ENCODE data around the gene PHETA1.

Gene PHETA1

DNA sequence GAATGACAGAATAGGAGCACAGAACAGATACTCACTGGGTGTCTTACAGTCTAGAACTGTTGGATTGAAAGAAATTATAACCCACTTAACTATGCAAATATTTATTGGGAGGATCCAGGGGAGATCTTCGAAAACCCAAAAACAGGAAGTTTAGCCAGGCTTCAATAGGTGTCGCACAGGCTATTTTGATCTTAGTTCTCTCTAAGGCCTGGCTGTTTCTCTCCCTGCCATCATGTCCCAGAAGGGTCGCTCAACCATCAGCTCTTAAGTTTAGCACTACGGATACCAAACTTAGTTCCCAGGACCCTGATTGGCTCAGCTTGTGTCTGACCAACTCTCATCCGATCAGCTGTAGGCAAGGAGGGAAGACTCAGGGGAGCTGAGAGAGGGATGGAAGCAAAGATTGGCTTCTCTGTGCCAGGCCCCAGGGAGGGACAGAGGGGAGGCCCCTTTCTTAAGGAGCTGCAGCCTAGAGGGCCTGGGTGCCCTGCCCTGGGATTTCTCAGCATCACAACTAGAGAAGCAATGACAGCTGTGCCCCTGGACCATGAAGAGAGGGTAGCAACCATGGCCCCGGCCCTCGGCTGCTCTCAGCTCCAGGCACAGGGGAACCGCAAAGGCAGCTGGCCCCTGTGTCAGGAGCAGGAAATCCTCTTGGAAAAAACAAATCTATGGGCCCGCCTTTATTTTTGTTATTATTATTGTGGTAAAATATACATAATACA lies 13.5 kb downstream of the PHETA1 start:
- H3K4me3 ChIP-seq (ENCODE audit: low read depth, low read length) = no peak overlapping the region
- TF ChIP-seq CTCF (IDR thresholded peaks at IDR 0.05; ENCODE audit: insufficient read depth, low read length, missing control alignments) = no peak
- ChIA-PET CTCF (no interaction called here), POLR2A (no interaction called here)
- DNase-seq (ENCODE audit: low read depth, low spot score) = no peak

GRCh38 chr12:111354511-111354910 lies 14.4 kb downstream of the PHETA1 start:
- POLR2A ChIA-PET = no interaction called here
- TF ChIP-seq CTCF (IDR thresholded peaks at IDR 0.05; ENCODE audit: insufficient read depth, low read length, missing control alignments) = no peak
- CTCF ChIA-PET = no interaction called here
- no peak for DNase-seq (ENCODE audit: low read depth, low spot score)
- no peak overlapping the region for H3K4me3 ChIP-seq (ENCODE audit: low read depth, low read length)

GRCh38 chr12:111353603-111354295 lies 15.1 kb downstream of the PHETA1 start:
- CTCF ChIA-PET = no interaction called here
- no peak for TF ChIP-seq CTCF (IDR thresholded peaks at IDR 0.05; ENCODE audit: insufficient read depth, low read length, missing control alignments)
- H3K4me3 ChIP-seq (ENCODE audit: low read depth, low read length) = no peak overlapping the region
- DNase-seq (ENCODE audit: low read depth, low spot score) = no peak
- POLR2A ChIA-PET = interaction anchor here (0.6 kb wide), 1 partner anchor 235 kb away, joined by 4 read pairs; no protein-coding TSS in a partner anchor

DNA sequence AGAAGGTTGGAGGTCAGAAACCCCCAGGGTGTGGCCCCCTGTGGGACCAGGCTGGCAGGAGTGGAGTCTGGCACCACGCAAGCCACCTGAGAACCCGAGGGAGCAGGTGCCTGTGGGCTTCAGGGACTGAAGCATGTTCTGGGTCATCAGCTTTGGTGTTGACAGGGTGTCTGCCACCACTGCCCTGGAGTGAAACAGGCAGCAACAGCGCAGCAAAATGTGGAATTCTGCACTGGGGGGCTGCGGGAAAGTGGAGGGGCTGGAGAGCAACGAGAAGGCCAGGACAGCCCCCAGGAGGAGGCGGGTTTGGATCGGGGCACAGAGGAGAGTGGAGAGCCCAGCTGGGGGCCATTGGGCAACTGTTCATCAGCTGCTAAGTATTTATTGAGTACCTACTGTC lies 15.9 kb downstream of the PHETA1 start:
- no peak for TF ChIP-seq CTCF (IDR thresholded peaks at IDR 0.05; ENCODE audit: insufficient read depth, low read length, missing control alignments)
- DNase-seq (ENCODE audit: low read depth, low spot score) = no peak
- CTCF ChIA-PET = no interaction called here
- no peak overlapping the region for H3K4me3 ChIP-seq (ENCODE audit: low read depth, low read length)
- POLR2A ChIA-PET = no interaction called here

- ChIA-PET CTCF (no interaction called here), POLR2A (no interaction called here)
- no peak for TF ChIP-seq CTCF (IDR thresholded peaks at IDR 0.05; ENCODE audit: insufficient read depth, low read length, missing control alignments)
- no peak for DNase-seq (ENCODE audit: low read depth, low spot score)
- no peak overlapping the region for H3K4me3 ChIP-seq (ENCODE audit: low read depth, low read length)
Observed at GRCh38 chr12:111352296-111352993, 16.4 kb downstream of the PHETA1 start.

GRCh38 chr12:111351026-111351425 lies 17.9 kb downstream of the PHETA1 start:
- TF ChIP-seq CTCF (IDR thresholded peaks at IDR 0.05; ENCODE audit: insufficient read depth, low read length, missing control alignments) = no peak
- DNase-seq (ENCODE audit: low read depth, low spot score) = no peak
- ChIA-PET CTCF (interaction anchor here (1.5 kb wide), 1 partner anchor 46 kb away, joined by 5 read pairs; no protein-coding TSS in a partner anchor), POLR2A (interaction anchor here (0.6 kb wide), 1 partner anchor 420 kb away, joined by 3 read pairs; no protein-coding TSS in a partner anchor)
- no peak overlapping the region for H3K4me3 ChIP-seq (ENCODE audit: low read depth, low read length)
